H1 (cell line): ENCODE results near the gene NRXN3. TPM values are rescaled to one million over a fixed set of nuclear protein-coding genes. Genes with fewer than 3 reads are reported as not detected.
A peak's percentile ranks its signal among the peaks of the same experiment; 100 is the strongest.

Source experiments
- CTCF ChIA-PET: fragments of 300-600 bp; sonication (Branson Sonifier 250); formaldehyde crosslinking; loops from one replicate; lab custom pipeline; 2021; ENCODE audit not compliant: partially characterized antibody; lab: Charles Lee
- POLR2A ChIA-PET: fragments of 300-600 bp; sonication (Branson Sonifier 250); formaldehyde crosslinking; loops from one replicate; lab custom pipeline; 2021; ENCODE audit warnings: inconsistent platforms; ENCODE audit not compliant: partially characterized antibody; lab: Charles Lee
- DNase-seq, 2 experiments: peaks; one replicate each; pipeline versions ENCODE4 v3.0.0 to v3.0.0-alpha.2; 2010 to 2022; ENCODE audit warnings: low spot score in 2 of 2, low read depth in 1 of 2, mixed read lengths in 1 of 2
- FAIRE-seq: peaks from 2 replicates; lab custom pipeline; 2011; peaks lifted over from hg19 to GRCh38; lab: Jason Lieb, UNC
- H2AFZ ChIP-seq: 2 replicates; pipeline ENCODE4 v1.8.1; 2012; ENCODE audit warnings: low read length, inconsistent platforms
- H2AK5ac ChIP-seq: 2 replicates; pipeline ENCODE4 v1.6.1; 2013; ENCODE audit warnings: low read depth, low read length
- H2BK120ac ChIP-seq: replicated peaks from 2 replicates; pipeline ENCODE3; 2013; ENCODE audit warnings: low read depth, low read length, inconsistent platforms
- H2BK12ac ChIP-seq: 2 replicates; pipeline ENCODE4 v1.6.1; 2013; ENCODE audit warnings: low read depth, low read length
- H2BK15ac ChIP-seq: 2 replicates; pipeline ENCODE4 v1.6.1; 2013; ENCODE audit warnings: low read length
- H2BK20ac ChIP-seq: 2 replicates; pipeline ENCODE4 v1.6.1; 2013; ENCODE audit warnings: low read length
- H2BK5ac ChIP-seq: 2 replicates; pipeline ENCODE4 v1.6.1; 2013; ENCODE audit warnings: low read depth, low read length
- H3K14ac ChIP-seq: 2 replicates; pipeline ENCODE4 v1.6.1; 2013; ENCODE audit warnings: inconsistent platforms; ENCODE audit not compliant: insufficient read length
- H3K18ac ChIP-seq: 2 replicates; pipeline ENCODE4 v1.6.1; 2013; ENCODE audit warnings: low read length; ENCODE audit errors: extremely low read depth
- H3K23ac ChIP-seq: 2 replicates; pipeline ENCODE4 v1.6.1; 2013; ENCODE audit warnings: inconsistent platforms; ENCODE audit not compliant: insufficient read length
- H3K23me2 ChIP-seq: 2 replicates; pipeline ENCODE4 v1.6.1; 2013; ENCODE audit warnings: low read depth, low read length
- H3K27ac ChIP-seq: 2 replicates; pipeline ENCODE4 v1.6.1; 2011; ENCODE audit warnings: low read depth, low read length, inconsistent platforms
- H3K27me3 ChIP-seq, 4 experiments: replicated peaks in 1 of 4; 1 replicate in 1 of 4; 2 replicates in 3 of 4; pipeline versions ENCODE4 v1.6.1 to v1.8.1; 2011 to 2013; ENCODE audit warnings: low read length in 3 of 4, mild to moderate bottlenecking in 3 of 4, inconsistent platforms in 2 of 4, mixed read lengths in 2 of 4, moderate library complexity in 1 of 4; ENCODE audit not compliant: control insufficient read depth in 3 of 4, insufficient read depth in 3 of 4; ENCODE audit errors: extremely low read depth in 1 of 4
- H3K36me3 ChIP-seq, 4 experiments: 2 replicates each; pipeline versions ENCODE4 v1.6.1 to v1.8.1; 2011 to 2013; ENCODE audit warnings: mild to moderate bottlenecking in 4 of 4, low read length in 3 of 4, moderate library complexity in 2 of 4, control low read depth in 1 of 4, inconsistent platforms in 1 of 4; ENCODE audit not compliant: insufficient read depth in 4 of 4, control insufficient read depth in 2 of 4
- H3K4ac ChIP-seq: replicated peaks from 2 replicates; pipeline ENCODE3; 2013; ENCODE audit warnings: low read length, low read depth, mixed read lengths, inconsistent platforms; ENCODE audit not compliant: insufficient read length
- H3K4me1 ChIP-seq, 4 experiments: replicated peaks in 1 of 4; 1 replicate in 1 of 4; 2 replicates in 3 of 4; pipeline versions ENCODE4 v1.6.1 to v1.8.1; 2011 to 2013; ENCODE audit warnings: low read length in 3 of 4, inconsistent platforms in 2 of 4, mixed read lengths in 1 of 4; ENCODE audit not compliant: insufficient read depth in 4 of 4, control insufficient read depth in 3 of 4
- H3K4me2 ChIP-seq, 2 experiments: 2 replicates each; pipeline versions ENCODE4 v1.6.1 to v1.8.1; 2011 to 2013; ENCODE audit warnings: low read depth in 2 of 2, low read length in 2 of 2, control low read depth in 1 of 2, inconsistent platforms in 1 of 2, mild to moderate bottlenecking in 1 of 2; ENCODE audit not compliant: insufficient read depth in 1 of 2
- H3K4me3 ChIP-seq, 4 experiments: fragments of 200-600, 300-600 bp in 1 of 4; sonication (generic), shearing (Covaris generic), sonication (Bioruptor Twin) in 1 of 4; 2 replicates each; pipeline versions ENCODE4 v1.5.1 to v1.8.1; 2011 to 2016; ENCODE audit warnings: low read length in 4 of 4, low read depth in 3 of 4, control low read depth in 2 of 4, inconsistent platforms in 2 of 4, mild to moderate bottlenecking in 2 of 4, mixed read lengths in 1 of 4, moderate library complexity in 1 of 4; ENCODE audit not compliant: insufficient read depth in 2 of 4; ENCODE audit errors: extremely low read depth in 1 of 4
- H3K56ac ChIP-seq: replicated peaks from 2 replicates; pipeline ENCODE3; 2013; ENCODE audit warnings: low read depth, mild to moderate bottlenecking, mixed read lengths, low read length, inconsistent platforms; ENCODE audit not compliant: insufficient read length
- H3K79me1 ChIP-seq: 2 replicates; pipeline ENCODE4 v1.6.1; 2013; ENCODE audit warnings: low read depth, low read length, control low read depth
- H3K79me2 ChIP-seq, 2 experiments: 2 replicates each; pipeline versions ENCODE4 v1.6.1 to v1.8.1; 2012 to 2013; ENCODE audit warnings: low read length in 2 of 2, mild to moderate bottlenecking in 2 of 2, inconsistent platforms in 1 of 2; ENCODE audit not compliant: insufficient read depth in 2 of 2, control insufficient read depth in 1 of 2
- H3K9ac ChIP-seq, 4 experiments: replicated peaks in 1 of 4; 1 replicate in 1 of 4; 2 replicates in 3 of 4; pipeline versions ENCODE4 v1.6.1 to v1.8.1; 2011 to 2013; ENCODE audit warnings: low read depth in 3 of 4, low read length in 3 of 4, control low read depth in 2 of 4, mild to moderate bottlenecking in 2 of 4, moderate library complexity in 2 of 4, inconsistent platforms in 1 of 4; ENCODE audit errors: extremely low read depth in 1 of 4
- H3K9me3 ChIP-seq, 2 experiments: 2 replicates each; pipeline versions ENCODE4 v1.6.1 to v1.8.1; 2012 to 2013; ENCODE audit warnings: mild to moderate bottlenecking in 2 of 2, moderate library complexity in 2 of 2, control low read depth in 1 of 2, inconsistent platforms in 1 of 2, low read depth in 1 of 2, low read length in 1 of 2, mixed read lengths in 1 of 2; ENCODE audit not compliant: insufficient read depth in 2 of 2
- H4K20me1 ChIP-seq, 2 experiments: replicated peaks in 1 of 2; 2 replicates each; pipeline versions ENCODE3 to v1.8.1; 2011 to 2013; ENCODE audit warnings: inconsistent platforms in 2 of 2, low read length in 2 of 2, mild to moderate bottlenecking in 1 of 2; ENCODE audit not compliant: insufficient read depth in 2 of 2, control insufficient read depth in 1 of 2
- H4K5ac ChIP-seq: 2 replicates; pipeline ENCODE4 v1.6.1; 2013; ENCODE audit warnings: low read length, low read depth, mixed read lengths, inconsistent platforms; ENCODE audit not compliant: insufficient read length
- H4K8ac ChIP-seq: 2 replicates; pipeline ENCODE4 v1.8.0; 2013; ENCODE audit warnings: mild to moderate bottlenecking, moderate library complexity, low read length, inconsistent platforms; ENCODE audit not compliant: insufficient read depth; ENCODE audit errors: extremely low read depth
- H4K91ac ChIP-seq: replicated peaks from 2 replicates; pipeline ENCODE3; 2013; ENCODE audit warnings: low read length, mixed read lengths, inconsistent platforms; ENCODE audit not compliant: insufficient read length
- ASH2L ChIP-seq: fragments of 200-600, 300-600 bp; sonication (generic); IDR thresholded peaks from one replicate; pipeline ENCODE4 v1.7.1; 2017; ENCODE audit warnings: low read length
- CTCF ChIP-seq, 3 experiments: IDR thresholded peaks; 1 replicate in 2 of 3; 2 replicates in 1 of 3; pipeline versions ENCODE4 v1.5.1 to v1.6.1; 2011; ENCODE audit warnings: low read length in 3 of 3, mild to moderate bottlenecking in 3 of 3, inconsistent platforms in 2 of 3, low read depth in 1 of 3, moderate library complexity in 1 of 3; ENCODE audit not compliant: insufficient read depth in 1 of 3; ENCODE audit errors: control extremely low read depth in 1 of 3
- RAD21 ChIP-seq, 2 experiments: IDR thresholded peaks in 1 of 2; conservative IDR thresholded peaks in 1 of 2; 2 replicates each; pipeline ENCODE4 v1.6.1; 2011; ENCODE audit warnings: low read depth in 2 of 2, low read length in 2 of 2, improper control_type of control experiment in 1 of 2, inconsistent platforms in 1 of 2, mild to moderate bottlenecking in 1 of 2, moderate library complexity in 1 of 2
- WGBS, 2 experiments: shearing (Covaris generic) in 1 of 2; methylation state at CpG; one replicate each; pipeline versions ENCODE4 v1.1.6 to v1.1.7; 2013 to 2015; ENCODE audit warnings: low lambda C conversion rate in 2 of 2, mixed read lengths in 2 of 2, inconsistent platforms in 1 of 2, low coverage in 1 of 2, missing lambda C conversion rate in 1 of 2; ENCODE audit not compliant: insufficient replicate concordance in 2 of 2, insufficient coverage in 1 of 2, insufficient read length in 1 of 2; ENCODE audit errors: extremely low coverage in 1 of 2, missing lambda C conversion rate in 1 of 2; 5-methylcytosine and 5-hydroxymethylcytosine counted together
- polyA plus RNA-seq, 7 experiments: library from polyadenylated mRNA; depleted of rRNA in 3 of 7; stranded (reverse) in 5 of 7; unstranded in 2 of 7; fragments of >200 nt in 5 of 7; fragments of 200-250 nt in 2 of 7; gene quantifications; 1 replicate in 5 of 7; 2 replicates in 1 of 7; 4 replicates in 1 of 7; pipeline versions ENCODE4 v1.2.1 to v1.2.3, GENCODE V29; 2011 to 2013; ENCODE audit warnings: missing spikeins in 2 of 7, mixed read lengths in 2 of 7
- total RNA-seq: library from RNA; stranded (reverse); fragmentation: NEBNext Ultra II Directional; extraction: Animal tissue kit (Norgen Biotek cat#: 25700); gene quantifications from 2 replicates; pipeline ENCODE4 v1.2.1, GENCODE V29; 2021

Gene NRXN3
- total and polyA plus RNA-seq, 2 of the 8 experiments (the other 6 are each of a cell fraction or from before 2014, with no cell fraction given), result 2.6 to 4.1 TPM

- H4K5ac ChIP-seq, result no peak overlapping the region
- no peak overlapping the region for H2BK15ac ChIP-seq
- H4K20me1 ChIP-seq, result no peaks in the 10 kb centered on the region
- no peak overlapping the region for H3K9ac ChIP-seq
- H3K56ac ChIP-seq, result no peak overlapping the region
- H3K27me3 ChIP-seq, result no peaks in the 10 kb centered on the region
- no peak overlapping the region for H2BK12ac ChIP-seq
- 42% methylated on average over 1 of the region's 3 CpGs; no CpG with 5 or more reads in 1 of the 2 experiments for WGBS, 2 experiments
- H3K23ac ChIP-seq, result no peak overlapping the region
- H3K18ac ChIP-seq, result no peak overlapping the region
- no peak overlapping the region for H2BK120ac ChIP-seq
- H3K4ac ChIP-seq, result no peak overlapping the region
- ChIA-PET POLR2A (no interaction called here), CTCF (interaction anchor here (0.8 to 1.9 kb wide), 7 partner anchors 11 to 534 kb away, joined by 3 to 16 read pairs (median 3); no protein-coding TSS in a partner anchor)
- H2AK5ac ChIP-seq, result no peak overlapping the region
- H2BK20ac ChIP-seq, result no peak overlapping the region
- no peak for DNase-seq
- no peaks in the 10 kb centered on the region for H3K36me3 ChIP-seq
- no peak overlapping the region for H3K4me3 ChIP-seq
- no peak overlapping the region for H4K8ac ChIP-seq
- peak in 1 of 3 experiments; percentile 32; a peak in 1 of 4 replicates for TF ChIP-seq CTCF (IDR thresholded peaks at IDR 0.05; ENCODE audit: control extremely low read depth in 1 of 3, insufficient read depth in 1 of 3, low read depth in 1 of 3, low read length in 3 of 3)
- peak in 1 of 2 experiments; percentile 18; a peak in 1 of 4 replicates for TF ChIP-seq RAD21 (IDR thresholded peaks at IDR 0.05 in 1 of 2, conservative IDR thresholded peaks at IDR 0.05 in 1 of 2; ENCODE audit: low read depth in 2 of 2, low read length in 2 of 2)
- no peak for TF ChIP-seq ASH2L
- TF ChIP-seq, all 59 proteins: peak for 2
- no peaks in the 10 kb centered on the region for H3K9me3 ChIP-seq
- peak overlapping the region; percentile 51; the same call in 1 of the 2 replicates for H2AFZ ChIP-seq
- no peak overlapping the region for H3K14ac ChIP-seq
- H3K79me2 ChIP-seq, result no peaks in the 10 kb centered on the region
- H3K27ac ChIP-seq, result no peak overlapping the region
- no peak for FAIRE-seq
- H4K91ac ChIP-seq, result no peak overlapping the region
- H2BK5ac ChIP-seq, result no peak overlapping the region
- peaks cover 0 to 3% (median 1%) of the 10 kb centered on the region in 4 experiments; a peak in 2 of 7 replicates for H3K4me1 ChIP-seq
- no peaks in the 10 kb centered on the region for H3K23me2 ChIP-seq
- H3K4me2 ChIP-seq, result 0 out of 4 replicates have a peak overlapping the region, but pooled peaks of 1 of the 2 experiments have one; percentile 29
- no peaks in the 10 kb centered on the region for H3K79me1 ChIP-seq
Observed at GRCh38 chr14:79502136-79502750, 1332.1 kb downstream of the NRXN3 start.
